NOMO-1 treated with DMSO at 0.1 percent for 48 hours (cell line): ENCODE measurements around the gene CPNE8.

Experiments used
- DNase-seq: peaks from one replicate; lab custom pipeline; 2025; ENCODE audit not compliant: unreplicated experiment; lab: John Stamatoyannopoulos, UW

Gene CPNE8

DNA sequence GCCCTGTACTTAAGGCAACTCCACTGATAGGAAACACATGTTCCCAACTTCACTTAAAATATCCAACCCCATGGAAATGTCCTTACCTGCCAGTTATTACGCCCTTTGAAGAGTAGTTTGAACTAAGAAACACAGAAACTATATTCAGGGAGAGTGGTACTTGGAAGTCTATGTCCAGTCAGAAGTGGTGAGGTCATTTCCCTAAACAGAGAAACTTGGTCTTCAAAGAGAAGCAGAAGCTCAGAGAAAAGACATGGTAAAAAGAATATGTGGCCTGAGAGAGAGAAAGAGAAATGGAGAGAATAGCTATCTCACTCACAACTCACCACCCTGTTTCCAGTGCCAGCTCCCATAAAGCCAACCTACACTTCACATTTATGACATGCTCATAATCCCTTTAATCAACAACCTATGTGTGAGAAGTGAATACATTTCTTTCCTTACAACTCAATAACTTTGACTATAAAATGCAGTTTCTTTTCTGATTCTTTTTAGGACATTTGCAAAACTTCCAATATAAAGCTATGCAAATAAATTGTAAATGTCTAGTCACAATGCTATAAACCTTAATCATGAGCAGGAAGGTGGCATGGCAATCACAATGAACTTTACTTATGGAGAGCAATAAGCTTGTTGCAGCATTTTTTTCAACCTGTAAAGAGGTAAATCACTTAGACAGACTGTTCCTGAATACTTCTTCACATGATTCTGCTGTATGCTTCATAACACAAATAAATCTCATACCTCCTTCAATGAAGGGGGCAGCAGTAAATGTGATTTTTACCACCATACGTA lies 67.1 kb downstream of the CPNE8 start:
- no peak for DNase-seq

DNA sequence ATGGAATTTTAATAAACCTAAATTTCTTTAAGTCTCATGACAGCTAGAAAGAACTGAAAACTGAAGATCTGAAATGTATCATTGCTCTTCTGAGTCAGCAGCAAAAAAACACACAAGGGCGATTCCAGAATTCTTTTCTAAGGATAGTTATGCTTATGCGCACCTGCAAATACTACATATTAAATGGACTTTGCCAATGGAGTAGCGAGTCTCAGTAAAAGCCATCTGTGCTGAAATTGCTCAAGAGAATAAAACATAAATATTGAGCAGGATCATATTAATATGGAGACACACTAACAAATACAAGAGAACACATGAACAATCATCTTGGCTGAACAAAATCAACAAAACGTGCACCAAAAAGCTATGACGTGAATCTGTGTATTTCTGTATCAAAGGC lies 73.7 kb downstream of the CPNE8 start:
- DNase-seq, result no peak

- no peak for DNase-seq
These were observed 80.4 kb downstream of the CPNE8 start for GRCh38 chr12:38825006-38825405.

GRCh38 chr12:38823738-38824137 lies 81.7 kb downstream of the CPNE8 start:
- DNase-seq, result no peak

- DNase-seq, result no peak
These were observed 82.1 kb downstream of the CPNE8 start for GRCh38 chr12:38823314-38823713.

- no peak for DNase-seq
These were observed 87.4 kb downstream of the CPNE8 start for GRCh38 chr12:38817942-38818341.

DNA sequence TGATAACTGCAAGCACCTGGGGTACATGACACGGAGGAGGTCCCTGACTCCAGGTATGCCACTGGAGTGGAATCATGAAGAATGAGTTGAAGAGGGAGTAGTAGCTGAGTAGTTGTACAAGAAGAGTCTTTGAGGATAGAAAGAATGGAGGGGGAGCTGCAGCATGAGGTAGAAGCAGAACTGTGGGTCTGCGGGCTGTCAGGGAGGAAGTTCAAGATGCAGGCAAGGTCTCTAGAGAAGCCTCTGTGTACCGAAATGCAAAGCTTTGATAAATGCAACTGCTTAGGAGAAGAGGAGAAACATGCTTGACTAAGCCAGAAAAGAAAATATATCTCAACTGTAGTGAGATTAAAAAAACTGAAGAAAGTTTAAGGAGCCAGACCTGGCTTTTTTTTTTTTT lies 91.5 kb downstream of the CPNE8 start:
- no peak for DNase-seq

DNA sequence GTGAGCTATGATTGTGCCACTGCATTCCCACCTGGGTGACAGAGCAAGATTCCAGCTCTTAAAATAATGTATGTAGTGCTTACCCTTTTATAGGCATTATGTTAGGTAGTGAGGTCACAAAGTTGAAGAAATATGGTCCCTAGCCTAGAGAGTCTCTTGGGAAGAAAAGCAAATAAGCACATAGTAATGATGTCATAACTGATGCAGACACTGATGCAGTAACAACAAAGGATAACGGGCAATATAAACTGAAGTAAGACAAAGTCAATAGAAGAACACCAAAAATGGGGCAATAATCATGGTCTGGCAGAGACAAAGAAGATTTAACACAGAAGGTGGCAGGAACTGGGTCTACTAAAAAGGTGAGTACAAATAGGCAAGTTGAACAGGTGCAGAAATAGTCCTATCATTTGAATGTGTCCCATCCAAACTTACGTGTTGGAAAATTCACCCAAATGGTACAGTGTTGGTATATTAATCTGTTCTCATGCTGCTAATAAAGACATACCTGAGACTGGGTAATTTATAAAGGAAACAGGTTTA lies 93.5 kb downstream of the CPNE8 start:
- DNase-seq, result no peak

GRCh38 chr12:38809832-38810231 lies 95.6 kb downstream of the CPNE8 start:
- no peak for DNase-seq

DNA sequence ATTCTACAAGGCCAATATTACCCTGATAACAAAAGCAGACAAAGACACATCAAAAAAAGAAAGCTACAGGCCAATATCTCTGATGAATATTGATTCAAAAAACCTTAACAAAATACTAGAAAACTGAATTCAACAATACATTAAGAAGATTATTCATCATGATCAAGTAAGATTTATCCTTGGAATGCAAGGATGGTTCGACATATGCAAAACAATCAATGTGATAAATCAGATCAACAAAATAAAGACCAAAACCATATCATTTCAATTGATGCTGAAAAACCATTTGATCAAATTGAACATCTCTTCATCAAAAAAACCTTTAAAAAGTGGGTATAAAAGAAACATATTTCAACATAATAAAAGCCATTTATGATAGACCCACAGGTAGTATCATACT lies 117.3 kb downstream of the CPNE8 start:
- DNase-seq, result no peak

DNA sequence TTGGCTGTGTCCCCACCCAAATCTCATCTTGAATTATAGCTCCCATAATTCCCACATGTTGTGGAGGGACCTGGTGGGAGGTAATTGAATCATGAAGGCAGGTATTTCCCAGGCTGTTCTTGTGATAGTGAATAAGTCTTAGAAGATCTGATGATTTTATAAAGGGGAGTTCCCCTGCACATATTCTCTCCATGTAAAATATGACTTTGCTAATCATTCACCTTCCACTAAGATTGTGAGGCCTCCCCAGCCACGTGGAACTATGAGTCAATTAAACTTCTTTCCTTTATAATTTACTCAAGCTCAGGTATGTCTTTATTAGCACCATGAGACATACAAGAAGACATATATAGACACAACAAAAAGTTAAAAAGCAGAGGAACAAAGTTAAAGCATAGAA lies 120.0 kb downstream of the CPNE8 start:
- no peak for DNase-seq

DNA sequence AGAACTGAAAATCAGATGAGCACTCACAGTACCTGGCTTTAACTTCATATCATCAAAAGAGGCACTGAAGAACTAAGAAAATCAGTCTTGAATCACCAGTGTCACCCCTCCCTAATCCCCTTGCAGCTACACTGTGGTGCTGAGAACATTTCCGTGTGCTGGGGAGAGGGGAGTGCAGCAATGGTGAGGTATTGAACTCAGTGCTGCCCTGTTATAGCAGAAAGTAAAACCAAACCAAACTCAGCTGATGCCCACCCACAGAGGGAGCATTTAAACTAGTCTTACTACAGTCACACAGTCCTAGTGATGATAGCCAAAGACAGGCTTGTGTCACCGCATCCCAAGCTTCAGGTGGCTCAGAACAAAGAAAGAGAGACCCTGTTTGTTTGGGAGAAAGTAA lies 122.1 kb downstream of the CPNE8 start:
- no peak for DNase-seq

- no peak for DNase-seq
These were observed 123.0 kb downstream of the CPNE8 start for GRCh38 chr12:38782359-38782758.

GRCh38 chr12:38776647-38777046 lies 128.7 kb downstream of the CPNE8 start:
- no peak for DNase-seq

- DNase-seq, result no peak
These were observed 129.9 kb downstream of the CPNE8 start for GRCh38 chr12:38775457-38775856.

DNA sequence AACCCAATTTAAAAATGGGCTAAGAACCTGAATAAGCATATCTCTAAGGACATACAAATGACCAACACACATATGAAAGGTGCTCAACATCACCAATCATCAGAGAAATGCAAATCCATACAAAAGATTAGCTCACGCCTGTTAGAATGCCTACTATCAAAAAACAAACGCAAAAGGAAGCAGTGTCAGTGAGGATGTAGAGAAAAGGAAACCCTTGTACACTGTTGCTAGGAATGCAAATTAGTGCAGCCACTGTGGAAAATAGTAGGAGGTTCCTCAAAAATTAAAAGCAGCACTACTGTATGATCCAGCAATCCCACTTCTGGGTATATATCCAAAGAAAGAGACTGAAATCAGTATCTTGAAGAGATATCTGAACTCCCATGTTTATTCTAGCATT lies 133.0 kb downstream of the CPNE8 start:
- no peak for DNase-seq

DNA sequence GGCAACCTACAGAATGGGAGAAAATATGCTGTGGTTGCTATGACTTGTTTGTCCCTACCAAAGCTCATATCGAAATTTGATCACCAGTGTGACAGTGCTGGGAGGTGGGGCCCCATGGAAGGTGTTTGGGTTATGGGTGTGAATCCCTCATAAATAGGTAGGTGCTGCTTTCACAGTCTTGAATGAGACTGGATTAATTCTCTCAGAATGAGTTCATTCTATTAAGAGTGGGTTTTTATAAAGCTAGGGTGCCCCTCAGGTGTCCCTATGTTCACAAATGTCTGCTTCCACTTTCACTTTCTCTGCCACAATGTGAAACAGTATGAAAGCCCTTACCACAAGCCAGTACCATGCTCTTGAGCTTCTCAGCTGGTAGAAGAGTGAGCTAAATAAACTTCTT lies 133.5 kb downstream of the CPNE8 start:
- peak; percentile 22 for DNase-seq

DNA sequence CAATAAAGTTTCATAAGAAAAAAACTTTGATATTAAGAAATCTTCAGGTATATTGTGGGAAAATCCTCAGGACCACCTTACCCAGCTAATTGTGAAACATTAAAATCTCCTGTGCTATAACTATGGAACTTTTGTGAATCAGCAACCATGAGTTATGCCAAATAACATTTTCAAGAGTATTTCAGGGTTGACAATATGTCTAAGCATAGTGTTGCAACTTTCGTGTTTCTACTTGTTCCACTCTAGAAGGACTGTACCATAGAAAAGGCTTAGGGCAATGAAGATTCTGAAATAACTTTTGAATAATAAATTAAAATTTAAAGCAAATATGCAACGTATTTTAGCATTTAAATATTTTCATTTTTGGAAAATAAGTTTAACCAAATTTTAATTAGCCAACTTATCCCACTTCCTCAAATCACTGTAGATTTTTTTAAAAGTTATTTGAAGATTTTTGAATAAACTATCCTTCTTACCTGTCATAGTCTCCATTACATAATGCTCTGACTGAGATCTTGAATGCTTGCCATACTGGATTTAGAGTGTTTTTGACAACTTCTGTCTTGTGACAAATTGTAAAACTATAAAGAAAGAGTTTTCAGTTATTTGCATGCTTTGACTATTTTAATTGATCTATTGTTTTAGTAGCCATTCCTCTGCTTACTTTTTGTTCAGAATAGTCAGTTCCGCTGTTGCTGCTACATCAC lies 143.6 kb downstream of the CPNE8 start:
- DNase-seq, result no peak

DNA sequence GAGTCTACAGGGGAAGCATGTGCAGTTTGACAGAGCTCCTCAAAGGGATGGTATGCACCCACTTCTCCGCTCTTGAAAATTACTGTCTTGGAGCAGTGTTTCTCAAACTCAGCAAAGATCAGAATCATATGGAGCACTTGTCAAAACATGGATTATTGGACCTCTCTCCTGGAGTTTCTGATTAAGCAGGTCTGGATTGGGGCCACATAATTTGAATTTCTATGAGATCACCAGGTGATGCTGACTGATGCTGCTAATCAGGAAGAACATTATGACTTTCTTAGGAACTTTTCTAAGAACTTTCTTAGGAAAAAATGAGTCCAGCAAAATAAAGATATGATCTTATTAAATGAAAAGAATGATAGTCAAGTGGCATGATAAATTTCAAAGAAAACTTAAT lies 144.3 kb downstream of the CPNE8 start:
- DNase-seq, result no peak

DNA sequence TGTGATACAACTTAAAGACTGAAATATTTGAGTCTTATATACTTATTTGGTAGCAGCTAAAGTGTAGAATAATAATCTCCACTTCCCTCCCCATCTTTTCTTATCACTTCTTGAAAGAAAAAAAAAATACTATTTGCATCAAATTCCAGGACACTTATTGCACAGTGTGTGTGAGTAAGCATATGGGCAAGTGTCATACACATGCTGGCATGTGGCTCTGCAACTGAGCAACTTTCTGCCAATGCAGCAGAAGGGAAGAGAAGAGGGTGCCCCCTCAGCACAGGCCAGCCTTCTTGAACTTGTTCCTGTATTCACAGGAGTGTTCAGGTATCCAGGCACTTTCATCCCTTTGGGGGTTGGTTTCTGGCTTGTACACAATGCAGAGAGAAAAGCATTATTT lies 145.8 kb downstream of the CPNE8 start:
- DNase-seq, result no peak

GRCh38 chr12:38746744-38747143 lies 158.6 kb downstream of the CPNE8 start:
- no peak for DNase-seq

GRCh38 chr12:38745601-38746000 lies 159.8 kb downstream of the CPNE8 start:
- no peak for DNase-seq
